ENCODE measurements around the gene SLC9B1.
A peak's percentile ranks its signal among the peaks of the same experiment; 100 is the strongest.
"Not testable (repeated sequence)": the region's sequence is repeated elsewhere in the genome, so short reads cannot be mapped to it uniquely, and the experiment has no call there.

SLC9B1 gene

GRCh38 chr4:102935716-102936115 is 83.8 kb downstream of the SLC9B1 start (continued):
- TF ChIP-seq ZNF394 (tag by site-specific recombination; IDR thresholded peaks at IDR 0.05; ENCODE audit: borderline replicate concordance) (no peak), ZNF24 (tag by site-specific recombination; IDR thresholded peaks at IDR 0.05) (no peak), TRIM28 (IDR thresholded peaks at IDR 0.05; ENCODE audit: borderline replicate concordance, low read length) (no peak), ZNF785 (tag by site-specific recombination; IDR thresholded peaks at IDR 0.05) (no peak)

- POLR2A ChIA-PET; H3K9me3 ChIP-seq (ENCODE audit: control insufficient read depth, insufficient read depth, low read depth, low read length); H3K4me1 ChIP-seq (ENCODE audit: control insufficient read depth, insufficient read depth, low read length); H3K4me3 ChIP-seq (ENCODE audit: low read depth, low read length); CTCF ChIA-PET; H3K36me3 ChIP-seq (ENCODE audit: control insufficient read depth in 2 of 2, insufficient read depth in 1 of 2, low read length in 2 of 2); H3K27ac ChIP-seq (ENCODE audit: extremely low read depth, low read depth, low read length): not testable (repeated sequence)
Measured at GRCh38 chr4:102919697-102920096, 99.8 kb downstream of the SLC9B1 start.

- H3K27ac ChIP-seq (ENCODE audit: extremely low read depth, low read depth, low read length), result no peak overlapping the region
- H3K9me3 ChIP-seq (ENCODE audit: control insufficient read depth, insufficient read depth, low read depth, low read length), result no peaks in the 10 kb centered on the region
- CTCF ChIA-PET, result no interaction called here
- H3K4me3 ChIP-seq (ENCODE audit: low read depth, low read length), result no peak overlapping the region
- TF ChIP-seq IKZF3 (tag by site-specific recombination; IDR thresholded peaks at IDR 0.05) (no peak), ZNF785 (tag by site-specific recombination; IDR thresholded peaks at IDR 0.05) (no peak), ZNF704 (tag by site-specific recombination; IDR thresholded peaks at IDR 0.05) (no peak), ZNF324 (tag by site-specific recombination; IDR thresholded peaks at IDR 0.05) (no peak), ZNF610 (tag by site-specific recombination; IDR thresholded peaks at IDR 0.05; ENCODE audit: borderline replicate concordance) (no peak), ZNF585B (tag by site-specific recombination; IDR thresholded peaks at IDR 0.05) (peak; percentile 55; the same call in 1 of the 2 replicates)
- H3K36me3 ChIP-seq (ENCODE audit: control insufficient read depth in 2 of 2, insufficient read depth in 1 of 2, low read length in 2 of 2), result no peaks in the 10 kb centered on the region
- POLR2A ChIA-PET, result no interaction called here
- no peaks in the 10 kb centered on the region for H3K4me1 ChIP-seq (ENCODE audit: control insufficient read depth, insufficient read depth, low read length)
Measured at GRCh38 chr4:102918859-102919258, 100.6 kb downstream of the SLC9B1 start.

GRCh38 chr4:102901804-102902203 is 117.7 kb downstream of the SLC9B1 start:
- Histone ChIP-seq H3K4me3 (ENCODE audit: low read depth, low read length) (no peak overlapping the region), H3K27ac (ENCODE audit: extremely low read depth, low read depth, low read length) (no peak overlapping the region), H3K4me1 (ENCODE audit: control insufficient read depth, insufficient read depth, low read length) (no peaks in the 10 kb centered on the region), H3K36me3 (ENCODE audit: control insufficient read depth in 2 of 2, insufficient read depth in 1 of 2, low read length in 2 of 2) (no peaks in the 10 kb centered on the region), H3K9me3 (ENCODE audit: control insufficient read depth, insufficient read depth, low read depth, low read length) (no peaks in the 10 kb centered on the region)
- POLR2A ChIA-PET, result no interaction called here
- TF ChIP-seq ZNF26 (tag by site-specific recombination; IDR thresholded peaks at IDR 0.05) (no peak), IKZF3 (tag by site-specific recombination; IDR thresholded peaks at IDR 0.05) (no peak), ZNF132 (tag by site-specific recombination; IDR thresholded peaks at IDR 0.05; ENCODE audit: borderline replicate concordance) (no peak), ZSCAN4 (tag by site-specific recombination; IDR thresholded peaks at IDR 0.05) (no peak), BCL11B (tag by site-specific recombination; IDR thresholded peaks at IDR 0.05; ENCODE audit: low read depth) (no peak), ZNF114 (tag by site-specific recombination; IDR thresholded peaks at IDR 0.05) (no peak), ZBTB7A (tag by site-specific recombination; IDR thresholded peaks at IDR 0.05; ENCODE audit: low read depth) (no peak), ZBTB6 (tag by site-specific recombination; IDR thresholded peaks at IDR 0.05) (no peak), ZNF146 (tag by site-specific recombination; IDR thresholded peaks at IDR 0.05) (no peak), ZNF354C (tag by site-specific recombination; IDR thresholded peaks at IDR 0.05; ENCODE audit: borderline replicate concordance, low read depth) (no peak)
- CTCF ChIA-PET, result no interaction called here

- H3K27ac ChIP-seq (ENCODE audit: extremely low read depth, low read depth, low read length); H3K9me3 ChIP-seq (ENCODE audit: control insufficient read depth, insufficient read depth, low read depth, low read length); H3K4me1 ChIP-seq (ENCODE audit: control insufficient read depth, insufficient read depth, low read length); H3K36me3 ChIP-seq (ENCODE audit: control insufficient read depth in 2 of 2, insufficient read depth in 1 of 2, low read length in 2 of 2); H3K4me3 ChIP-seq (ENCODE audit: low read depth, low read length); POLR2A ChIA-PET; CTCF ChIA-PET: not testable (repeated sequence)
Measured at GRCh38 chr4:102897610-102898009, 121.9 kb downstream of the SLC9B1 start.

GRCh38 chr4:102896547-102896946 is 123.0 kb downstream of the SLC9B1 start:
- H3K36me3 ChIP-seq (ENCODE audit: control insufficient read depth in 2 of 2, insufficient read depth in 1 of 2, low read length in 2 of 2); CTCF ChIA-PET; H3K9me3 ChIP-seq (ENCODE audit: control insufficient read depth, insufficient read depth, low read depth, low read length); POLR2A ChIA-PET; H3K27ac ChIP-seq (ENCODE audit: extremely low read depth, low read depth, low read length); H3K4me3 ChIP-seq (ENCODE audit: low read depth, low read length); H3K4me1 ChIP-seq (ENCODE audit: control insufficient read depth, insufficient read depth, low read length): not testable (repeated sequence)

All from HEK293 (cell line).